ENCODE data around the gene HS3ST4. TPM values are rescaled to one million over a fixed set of nuclear protein-coding genes. Genes with fewer than 3 reads are reported as not detected.

The HS3ST4 gene
- total and polyA plus RNA-seq, 2 donors (not counting 1 experiment from before 2014, with no cell fraction given): not detected

DNA sequence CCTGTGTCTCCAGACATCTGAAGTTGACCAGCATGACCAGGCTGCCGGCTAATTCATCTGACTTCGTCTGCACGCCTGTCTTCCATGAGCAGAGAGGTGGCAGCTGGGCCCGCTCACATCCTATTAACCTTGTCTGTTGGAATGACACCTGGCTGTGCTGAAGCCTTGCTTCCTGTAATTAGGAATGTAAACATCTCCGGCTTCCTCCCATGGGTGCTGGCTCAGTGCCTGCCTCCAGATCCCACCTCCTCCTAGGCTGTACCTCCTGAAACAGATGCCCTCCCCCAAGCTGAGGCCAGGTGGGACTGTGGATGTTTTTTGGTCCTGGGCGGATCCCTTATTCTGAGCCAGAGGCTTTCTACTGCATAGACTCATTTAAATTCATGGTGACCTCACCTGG lies 296.3 kb downstream of the HS3ST4 start:
- H3K4me2 ChIP-seq (replicated peaks; ENCODE audit: low read depth, low read length, poor library complexity, severe bottlenecking): no peak overlapping the region
- H3K27me3 Mint-ChIP-seq: peaks cover 3% of the 10 kb centered on the region
- no peaks in the 10 kb centered on the region for H3K4me1 ChIP-seq (ENCODE audit: control insufficient read depth in 2 of 2, insufficient read depth in 2 of 2, low read length in 2 of 2)
- intact Hi-C loops (cut with micrococcal nuclease): no loop called here
- H2AFZ ChIP-seq (ENCODE audit: insufficient read depth, low read depth, low read length, poor library complexity, severe bottlenecking): no peak overlapping the region
- H3K9me3 ChIP-seq (ENCODE audit: control extremely low read depth in 1 of 3, control insufficient read depth in 2 of 3, insufficient read depth in 1 of 3, low read length in 2 of 3): no peaks in the 10 kb centered on the region
- H3K27me3 ChIP-seq (replicated peaks in 1 of 4; ENCODE audit: control extremely low read depth in 1 of 4, control insufficient read depth in 3 of 4, insufficient read depth in 4 of 4, low read length in 3 of 4): no peaks in the 10 kb centered on the region
- H3K79me2 ChIP-seq (ENCODE audit: control insufficient read depth, insufficient read depth, low read length): no peaks in the 10 kb centered on the region
- no peaks in the 10 kb centered on the region for H3K4me1 Mint-ChIP-seq
- H3K36me3 ChIP-seq (replicated peaks in 1 of 2; ENCODE audit: control extremely low read depth in 1 of 2, control insufficient read depth in 1 of 2, extremely low read depth in 1 of 2, insufficient read depth in 2 of 2, low read length in 1 of 2): no peaks in the 10 kb centered on the region
- ChIA-PET CTCF (no interaction called here), POLR2A (no interaction called here)
- no peak overlapping the region for H3K4me3 Mint-ChIP-seq
- no peak overlapping the region for H3K27ac ChIP-seq (ENCODE audit: low read length in 2 of 2)
- WGBS (ENCODE audit: insufficient coverage): 81% methylated on average over 4 of the region's 6 CpGs
- no peak for TF ChIP-seq EZH2 (IDR thresholded peaks at IDR 0.05; ENCODE audit: borderline replicate concordance, insufficient read depth, low read depth, low read length, poor library complexity, severe bottlenecking)
- TF ChIP-seq, protein P1, sequence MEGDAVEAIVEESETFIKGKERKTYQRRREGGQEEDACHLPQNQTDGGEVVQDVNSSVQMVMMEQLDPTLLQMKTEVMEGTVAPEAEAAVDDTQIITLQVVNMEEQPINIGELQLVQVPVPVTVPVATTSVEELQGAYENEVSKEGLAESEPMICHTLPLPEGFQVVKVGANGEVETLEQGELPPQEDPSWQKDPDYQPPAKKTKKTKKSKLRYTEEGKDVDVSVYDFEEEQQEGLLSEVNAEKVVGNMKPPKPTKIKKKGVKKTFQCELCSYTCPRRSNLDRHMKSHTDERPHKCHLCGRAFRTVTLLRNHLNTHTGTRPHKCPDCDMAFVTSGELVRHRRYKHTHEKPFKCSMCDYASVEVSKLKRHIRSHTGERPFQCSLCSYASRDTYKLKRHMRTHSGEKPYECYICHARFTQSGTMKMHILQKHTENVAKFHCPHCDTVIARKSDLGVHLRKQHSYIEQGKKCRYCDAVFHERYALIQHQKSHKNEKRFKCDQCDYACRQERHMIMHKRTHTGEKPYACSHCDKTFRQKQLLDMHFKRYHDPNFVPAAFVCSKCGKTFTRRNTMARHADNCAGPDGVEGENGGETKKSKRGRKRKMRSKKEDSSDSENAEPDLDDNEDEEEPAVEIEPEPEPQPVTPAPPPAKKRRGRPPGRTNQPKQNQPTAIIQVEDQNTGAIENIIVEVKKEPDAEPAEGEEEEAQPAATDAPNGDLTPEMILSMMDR (IDR thresholded peaks at IDR 0.05): no peak
- no peaks in the 10 kb centered on the region for H4K20me1 ChIP-seq (ENCODE audit: control insufficient read depth, insufficient read depth, low read length, poor library complexity, severe bottlenecking)
- no peak overlapping the region for H3K9ac ChIP-seq (ENCODE audit: low read length)
- H3K9me3 Mint-ChIP-seq (ENCODE audit: insufficient read depth): no peaks in the 10 kb centered on the region
- DNase-seq: no peak
- no peak overlapping the region for H3K27ac Mint-ChIP-seq
- no peak overlapping the region for H3K4me3 ChIP-seq (ENCODE audit: control extremely low read depth in 1 of 5, extremely low read depth in 1 of 5, insufficient read depth in 1 of 5, low read depth in 2 of 5, low read length in 4 of 5)
- no peak for ATAC-seq (ENCODE audit: low read depth)

- no peak overlapping the region for H3K9ac ChIP-seq (ENCODE audit: low read length)
- no peaks in the 10 kb centered on the region for H3K4me1 Mint-ChIP-seq
- no peaks in the 10 kb centered on the region for H3K9me3 Mint-ChIP-seq (ENCODE audit: insufficient read depth)
- POLR2A ChIA-PET: no interaction called here
- no peak overlapping the region for H3K4me2 ChIP-seq (replicated peaks; ENCODE audit: low read depth, low read length, poor library complexity, severe bottlenecking)
- H4K20me1 ChIP-seq (ENCODE audit: control insufficient read depth, insufficient read depth, low read length, poor library complexity, severe bottlenecking): no peaks in the 10 kb centered on the region
- no peaks in the 10 kb centered on the region for H3K36me3 ChIP-seq (replicated peaks in 1 of 2; ENCODE audit: control extremely low read depth in 1 of 2, control insufficient read depth in 1 of 2, extremely low read depth in 1 of 2, insufficient read depth in 2 of 2, low read length in 1 of 2)
- CTCF ChIA-PET: no interaction called here
- H3K4me1 ChIP-seq (ENCODE audit: control insufficient read depth in 2 of 2, insufficient read depth in 2 of 2, low read length in 2 of 2): no peaks in the 10 kb centered on the region
- no peak overlapping the region for H2AFZ ChIP-seq (ENCODE audit: insufficient read depth, low read depth, low read length, poor library complexity, severe bottlenecking)
- no peak for ATAC-seq (ENCODE audit: low read depth)
- no peak for TF ChIP-seq EZH2 (IDR thresholded peaks at IDR 0.05; ENCODE audit: borderline replicate concordance, insufficient read depth, low read depth, low read length, poor library complexity, severe bottlenecking)
- TF ChIP-seq, protein P1 (IDR thresholded peaks at IDR 0.05): no peak
- intact Hi-C loops (cut with micrococcal nuclease): no loop called here
- no peak overlapping the region for H3K27ac Mint-ChIP-seq
- H3K27me3 ChIP-seq (replicated peaks in 1 of 4; ENCODE audit: control extremely low read depth in 1 of 4, control insufficient read depth in 3 of 4, insufficient read depth in 4 of 4, low read length in 3 of 4): no peaks in the 10 kb centered on the region
- H3K4me3 ChIP-seq (ENCODE audit: control extremely low read depth in 1 of 5, extremely low read depth in 1 of 5, insufficient read depth in 1 of 5, low read depth in 2 of 5, low read length in 4 of 5): no peak overlapping the region
- 86% methylated on average over 6 of the region's 7 CpGs for WGBS (ENCODE audit: insufficient coverage)
- no peak overlapping the region for H3K27ac ChIP-seq (ENCODE audit: low read length in 2 of 2)
- DNase-seq: no peak
- H3K4me3 Mint-ChIP-seq: no peak overlapping the region
- no peaks in the 10 kb centered on the region for H3K9me3 ChIP-seq (ENCODE audit: control extremely low read depth in 1 of 3, control insufficient read depth in 2 of 3, insufficient read depth in 1 of 3, low read length in 2 of 3)
- H3K27me3 Mint-ChIP-seq: peaks cover 5% of the 10 kb centered on the region
- no peaks in the 10 kb centered on the region for H3K79me2 ChIP-seq (ENCODE audit: control insufficient read depth, insufficient read depth, low read length)
These were observed 297.1 kb downstream of the HS3ST4 start for GRCh38 chr16:25988882-25989281.

All from B cell (primary cell).